ENCODE results near the gene ARID3C.

GRCh38 chr9:34675048-34675714 lies 46.3 kb upstream of the ARID3C start:
- TF ChIP-seq EZH2 (IDR thresholded peaks at IDR 0.05) (no peak), POLR2A (IDR thresholded peaks at IDR 0.05; ENCODE audit: borderline replicate concordance, extremely low read depth, insufficient read depth, insufficient read length) (no peak), POLR2AphosphoS5 (IDR thresholded peaks at IDR 0.05; ENCODE audit: low read depth, low read length) (no peak), RAD21 (IDR thresholded peaks at IDR 0.05; ENCODE audit: low read depth) (peak; percentile 83), ZFX (IDR thresholded peaks at IDR 0.05) (no peak), CTCF (IDR thresholded peaks at IDR 0.05 in 2 of 3, conservative IDR thresholded peaks at IDR 0.05 in 1 of 3; ENCODE audit: borderline replicate concordance in 1 of 3, insufficient read depth in 1 of 3, low read depth in 2 of 3, low read length in 2 of 3) (peak; percentile 93 to 99 (median 96)), CEBPB (IDR thresholded peaks at IDR 0.05; ENCODE audit: low read depth) (no peak), MAX (IDR thresholded peaks at IDR 0.05) (no peak), EGR1 (IDR thresholded peaks at IDR 0.05; ENCODE audit: low read depth) (no peak), TCF7L2 (IDR thresholded peaks at IDR 0.05; ENCODE audit: borderline replicate concordance, extremely low read depth, insufficient read depth, insufficient read length) (no peak), SIN3A (IDR thresholded peaks at IDR 0.05; ENCODE audit: low read depth) (no peak), EZH2phosphoT487 (IDR thresholded peaks at IDR 0.05; ENCODE audit: borderline replicate concordance) (no peak), FOSL1 (IDR thresholded peaks at IDR 0.05; ENCODE audit: low read depth) (no peak), JUND (IDR thresholded peaks at IDR 0.05) (no peak)

All from HCT116 (cell line).